Neuron (in vitro differentiated cells): ENCODE measurements around the gene EPB41L4B.
A peak's percentile ranks its signal among the peaks of the same experiment; 100 is the strongest.

Experiments
- H2AFZ ChIP-seq: one replicate; pipeline ENCODE4 v1.6.1; 2013; ENCODE audit warnings: low read depth, mild to moderate bottlenecking, inconsistent platforms, low read length, moderate library complexity
- H3K27me3 ChIP-seq: one replicate; pipeline ENCODE4 v1.6.1; 2013; ENCODE audit warnings: low read length; ENCODE audit not compliant: insufficient read depth
- H3K36me3 ChIP-seq: one replicate; pipeline ENCODE4 v1.6.1; 2013; ENCODE audit warnings: low read length; ENCODE audit not compliant: insufficient read depth
- H3K4me1 ChIP-seq: one replicate; pipeline ENCODE4 v1.6.1; 2013; ENCODE audit warnings: low read length; ENCODE audit not compliant: insufficient read depth
- H3K4me3 ChIP-seq: 2 replicates; pipeline ENCODE4 v1.5.1; 2013; ENCODE audit warnings: mild to moderate bottlenecking, low read length, moderate library complexity
- H3K9me3 ChIP-seq: one replicate; pipeline ENCODE4 v1.6.1; 2013; ENCODE audit warnings: low read length

The EPB41L4B gene

DNA sequence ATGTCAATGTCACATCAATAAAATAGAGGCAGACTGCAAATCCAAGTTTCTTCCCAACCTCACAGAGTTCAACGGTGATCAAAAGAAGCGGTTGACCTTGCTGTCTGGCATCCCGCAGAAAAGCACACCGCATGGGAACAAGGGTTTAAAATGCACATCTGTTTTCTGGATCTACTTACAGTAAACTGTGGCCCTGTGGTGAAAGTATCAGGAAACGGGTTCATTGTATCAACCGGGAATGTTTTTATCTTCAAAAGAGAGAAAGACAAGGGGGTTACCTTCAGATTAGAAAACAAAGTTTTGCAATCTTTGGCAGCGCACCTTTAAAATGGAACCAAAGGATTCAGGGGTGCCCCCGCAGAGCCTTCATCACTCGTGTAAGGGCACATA, 138.3 kb downstream of the EPB41L4B start:
- Histone ChIP-seq H3K27me3 (peaks cover 3% of the 10 kb centered on the region), H3K36me3 (no peaks in the 10 kb centered on the region), H3K9me3 (no peaks in the 10 kb centered on the region), H3K4me1 (peaks cover 2% of the 10 kb centered on the region), H3K4me3 (no peak overlapping the region), H2AFZ (no peak overlapping the region)

- peaks cover 3% of the 10 kb centered on the region for H3K27me3 ChIP-seq
- no peaks in the 10 kb centered on the region for H3K36me3 ChIP-seq
- no peak overlapping the region for H2AFZ ChIP-seq
- H3K4me1 ChIP-seq = peaks cover 2% of the 10 kb centered on the region
- no peak overlapping the region for H3K4me3 ChIP-seq
- no peaks in the 10 kb centered on the region for H3K9me3 ChIP-seq
These were observed 139.6 kb downstream of the EPB41L4B start for GRCh38 chr9:109181284-109181683.

DNA sequence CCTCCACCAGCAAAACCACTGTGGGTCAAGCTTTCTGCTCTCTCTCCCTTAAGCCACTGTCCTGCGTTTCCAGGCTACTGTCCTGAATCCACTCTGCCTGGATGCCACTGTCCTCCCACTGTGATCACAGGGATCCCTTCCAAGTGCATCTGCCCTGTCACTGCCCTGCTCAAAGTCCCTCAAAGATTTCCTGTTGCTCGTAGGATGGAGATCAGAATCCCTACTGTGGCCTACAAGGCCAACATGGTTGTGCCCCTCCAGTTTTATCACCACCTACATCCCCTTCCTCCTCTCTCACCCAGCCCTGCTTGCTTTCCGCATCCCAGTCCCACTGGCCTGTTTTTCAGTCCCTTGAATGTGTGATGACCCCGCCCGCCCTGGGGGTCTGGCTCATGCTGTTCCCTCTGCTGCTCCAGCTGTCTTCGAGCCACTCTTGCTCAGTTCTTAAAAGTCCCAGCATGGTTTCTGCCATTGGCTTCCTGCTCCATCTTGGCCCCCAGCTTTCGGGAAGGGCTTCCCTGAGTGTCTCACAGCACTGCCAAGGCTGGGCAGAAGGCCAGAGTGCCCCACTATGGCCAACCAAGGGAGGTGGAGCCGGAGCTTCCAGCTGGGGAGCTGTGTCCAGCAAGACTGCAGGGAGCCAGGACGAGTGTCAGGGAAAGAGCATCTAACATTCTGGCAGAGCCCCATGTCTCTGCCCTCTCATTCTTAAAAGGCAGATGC, 140.9 kb downstream of the EPB41L4B start:
- Histone ChIP-seq H2AFZ (no peak overlapping the region), H3K4me1 (peaks cover 2% of the 10 kb centered on the region), H3K27me3 (peaks cover 3% of the 10 kb centered on the region), H3K9me3 (no peaks in the 10 kb centered on the region), H3K36me3 (no peaks in the 10 kb centered on the region), H3K4me3 (no peak overlapping the region)

- Histone ChIP-seq H3K27me3 (peaks cover 13% of the 10 kb centered on the region), H3K4me3 (no peak overlapping the region), H3K36me3 (no peaks in the 10 kb centered on the region), H3K9me3 (no peaks in the 10 kb centered on the region), H2AFZ (no peak overlapping the region), H3K4me1 (no peaks in the 10 kb centered on the region)
These were observed 143.9 kb downstream of the EPB41L4B start for GRCh38 chr9:109176963-109177362.

DNA sequence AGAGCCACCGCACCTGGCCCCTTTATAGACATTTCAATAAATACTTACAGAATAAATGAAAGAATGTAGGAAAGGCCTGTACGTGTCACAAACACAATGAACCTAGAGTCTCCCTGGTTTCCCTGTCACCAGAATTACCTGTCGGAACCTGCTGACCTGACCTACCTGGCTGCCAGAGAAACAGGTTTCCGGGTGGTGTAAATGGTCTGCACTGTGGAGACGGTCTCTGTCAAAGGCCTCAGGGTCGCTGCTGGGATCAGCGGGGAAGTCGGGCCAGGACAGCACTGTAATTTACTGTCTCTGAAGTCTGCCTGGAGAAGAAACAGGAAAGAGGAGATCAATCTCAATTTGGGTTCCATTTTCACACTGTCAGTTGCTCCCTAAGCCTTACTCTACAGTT, 144.5 kb downstream of the EPB41L4B start:
- H3K27me3 ChIP-seq = peaks cover 15% of the 10 kb centered on the region

DNA sequence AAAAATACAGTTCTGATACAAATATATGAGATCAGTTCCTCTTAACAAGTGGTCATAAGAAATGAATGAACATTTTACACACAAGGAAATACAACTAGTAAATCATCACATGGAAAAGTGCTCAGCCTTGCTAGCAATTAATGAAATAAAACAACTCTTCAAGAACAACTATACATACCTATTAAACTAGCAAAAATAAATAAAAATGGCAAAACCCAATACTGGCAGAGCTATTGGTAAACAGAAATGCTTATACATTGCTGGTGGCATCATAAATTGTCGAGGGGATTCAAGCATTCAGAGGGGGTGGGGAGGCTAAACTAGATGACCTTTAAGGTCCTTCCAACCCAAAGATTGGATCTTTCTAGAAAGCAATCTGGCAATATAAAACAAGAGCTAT, 147.9 kb downstream of the EPB41L4B start:
- H3K4me3 ChIP-seq = no peak overlapping the region
- H3K36me3 ChIP-seq = no peaks in the 10 kb centered on the region
- H3K9me3 ChIP-seq = no peaks in the 10 kb centered on the region
- H3K4me1 ChIP-seq = no peaks in the 10 kb centered on the region
- peaks cover 22% of the 10 kb centered on the region for H3K27me3 ChIP-seq
- H2AFZ ChIP-seq = no peak overlapping the region

More for the DNA sequence above, 144.5 kb downstream of the EPB41L4B start:
- no peaks in the 10 kb centered on the region for H3K9me3 ChIP-seq
- no peak overlapping the region for H2AFZ ChIP-seq
- H3K4me3 ChIP-seq = no peak overlapping the region
- no peaks in the 10 kb centered on the region for H3K4me1 ChIP-seq
- H3K36me3 ChIP-seq = no peaks in the 10 kb centered on the region

GRCh38 chr9:109171926-109172325, 148.9 kb downstream of the EPB41L4B start:
- Histone ChIP-seq H3K9me3 (no peaks in the 10 kb centered on the region), H3K27me3 (peaks cover 31% of the 10 kb centered on the region), H3K4me1 (no peaks in the 10 kb centered on the region), H3K36me3 (no peaks in the 10 kb centered on the region), H3K4me3 (no peak overlapping the region), H2AFZ (no peak overlapping the region)

GRCh38 chr9:109168170-109168569, 152.7 kb downstream of the EPB41L4B start:
- Histone ChIP-seq H3K27me3 (peaks cover 32% of the 10 kb centered on the region), H3K4me1 (peaks cover 12% of the 10 kb centered on the region)

DNA sequence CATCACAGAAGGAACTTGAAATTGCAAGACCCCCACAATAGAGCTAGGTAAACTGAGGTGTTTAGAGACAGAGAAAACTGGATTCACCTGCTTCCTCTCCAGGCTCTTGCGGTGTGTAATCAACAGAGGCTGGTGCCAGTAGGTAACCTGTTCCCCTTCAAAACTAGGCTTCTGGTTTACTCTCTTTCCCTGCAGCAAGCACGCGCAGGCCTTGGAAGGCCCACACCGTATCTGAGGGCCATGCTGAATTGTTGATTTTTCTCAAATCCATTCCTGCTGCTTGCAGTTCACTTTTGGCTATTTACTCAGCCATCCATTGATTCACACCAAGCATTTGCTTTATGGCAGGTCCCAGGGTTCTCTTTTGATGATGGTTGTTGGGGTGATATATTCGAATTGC, 153.1 kb downstream of the EPB41L4B start:
- H2AFZ ChIP-seq = no peak overlapping the region
- H3K9me3 ChIP-seq = peaks cover 6% of the 10 kb centered on the region
- peaks cover 36% of the 10 kb centered on the region for H3K27me3 ChIP-seq
- no peak overlapping the region for H3K4me3 ChIP-seq
- peaks cover 12% of the 10 kb centered on the region for H3K4me1 ChIP-seq
- H3K36me3 ChIP-seq = no peaks in the 10 kb centered on the region

More at GRCh38 chr9:109168170-109168569, 152.7 kb downstream of the EPB41L4B start:
- no peaks in the 10 kb centered on the region for H3K36me3 ChIP-seq
- no peak overlapping the region for H2AFZ ChIP-seq
- no peak overlapping the region for H3K4me3 ChIP-seq
- H3K9me3 ChIP-seq = peaks cover 6% of the 10 kb centered on the region

GRCh38 chr9:109166771-109167601, 153.9 kb downstream of the EPB41L4B start, which contains the start of gene FRRS1L:
TSS of gene FRRS1L (minus strand) at chr9:109167249. CDS start at chr9:109167138, 111 bp downstream.
- H3K4me1 ChIP-seq = peaks cover 12% of the 10 kb centered on the region
- H3K27me3 ChIP-seq = peaks cover 35% of the 10 kb centered on the region
- H2AFZ ChIP-seq = no peak within 1 kb of the TSS
- no peaks in the 10 kb centered on the region for H3K36me3 ChIP-seq
- peaks cover 6% of the 10 kb centered on the region for H3K9me3 ChIP-seq
- peak within 1 kb of the TSS; percentile 41 for H3K4me3 ChIP-seq

DNA sequence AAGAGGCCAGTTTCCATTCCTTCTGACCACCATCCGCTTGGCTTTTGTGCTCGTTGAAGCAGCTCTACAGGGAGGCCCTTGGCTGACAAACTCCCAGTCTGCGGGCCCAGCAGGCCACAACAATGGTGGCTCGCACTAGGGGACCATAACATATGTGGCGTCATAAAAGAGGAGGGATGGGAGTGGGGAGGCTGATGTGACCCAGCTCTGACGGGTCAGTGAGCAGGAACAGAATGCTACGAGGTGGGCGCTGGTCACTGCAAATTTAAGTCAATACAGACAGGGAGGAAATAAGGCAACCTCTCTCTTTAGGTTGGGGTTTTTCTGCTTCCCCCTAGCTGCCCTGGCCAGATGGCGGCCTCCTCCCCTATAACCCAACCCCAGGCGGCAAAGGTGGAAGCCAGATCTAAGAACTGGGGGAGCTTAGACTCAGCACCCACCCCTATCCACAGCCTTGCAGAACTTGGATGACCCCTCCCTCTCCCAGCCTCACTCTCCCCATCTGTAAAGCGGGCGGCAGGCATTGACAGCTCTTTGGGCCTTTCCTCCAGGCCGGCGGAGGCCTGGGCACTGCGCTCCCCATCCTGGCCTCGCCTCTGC, 154.6 kb downstream of the EPB41L4B start:
- Histone ChIP-seq H3K4me1 (peaks cover 12% of the 10 kb centered on the region), H2AFZ (no peak overlapping the region), H3K36me3 (no peaks in the 10 kb centered on the region), H3K9me3 (peaks cover 6% of the 10 kb centered on the region), H3K27me3 (peaks cover 36% of the 10 kb centered on the region), H3K4me3 (peak overlapping the region; percentile 41)

GRCh38 chr9:109164042-109164441, 156.8 kb downstream of the EPB41L4B start:
- H2AFZ ChIP-seq = no peak overlapping the region
- H3K4me1 ChIP-seq = peaks cover 12% of the 10 kb centered on the region
- no peaks in the 10 kb centered on the region for H3K36me3 ChIP-seq
- no peak overlapping the region for H3K4me3 ChIP-seq
- H3K27me3 ChIP-seq = peaks cover 33% of the 10 kb centered on the region
- H3K9me3 ChIP-seq = peaks cover 11% of the 10 kb centered on the region

DNA sequence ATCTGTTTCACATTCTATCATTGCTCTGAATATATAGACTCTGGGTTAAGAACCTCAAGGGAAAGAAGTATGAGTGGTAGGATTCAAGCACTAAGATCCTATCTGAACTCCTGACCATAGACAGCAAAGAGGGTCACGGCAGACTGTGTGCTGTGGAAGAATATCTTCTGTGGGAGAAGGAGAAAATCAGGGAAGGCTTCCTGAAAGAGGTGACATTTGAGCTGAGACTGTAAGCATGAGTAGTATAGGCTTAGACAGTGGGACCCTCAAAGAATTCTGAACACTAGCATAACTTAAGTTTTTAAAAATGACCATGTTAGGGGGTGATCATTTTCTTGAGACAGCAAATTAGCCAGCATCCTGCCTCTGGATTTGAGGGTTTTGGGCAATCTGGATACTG, 157.7 kb downstream of the EPB41L4B start:
- peaks cover 12% of the 10 kb centered on the region for H3K4me1 ChIP-seq
- H3K27me3 ChIP-seq = peaks cover 30% of the 10 kb centered on the region

More for the DNA sequence above, 157.7 kb downstream of the EPB41L4B start:
- H3K4me3 ChIP-seq = no peak overlapping the region
- H2AFZ ChIP-seq = no peak overlapping the region
- H3K36me3 ChIP-seq = no peaks in the 10 kb centered on the region
- peaks cover 11% of the 10 kb centered on the region for H3K9me3 ChIP-seq
